SK-N-SH (cell line): ENCODE results near the gene ETFDH.

Experiments
- CTCF ChIP-seq: fragments of 200-600 bp; sonication (generic); IDR thresholded peaks from 2 replicates; pipeline ENCODE4 v1.6.1; 2017; ENCODE audit warnings: antibody characterized with exemption, mild to moderate bottlenecking, moderate library complexity
- EP300 ChIP-seq, 2 experiments: IDR thresholded peaks; 2 replicates each; pipeline versions ENCODE4 v1.4.0 to v1.6.1; 2012; ENCODE audit warnings: borderline replicate concordance in 1 of 2, low read depth in 1 of 2, low read length in 1 of 2
- GABPA ChIP-seq: IDR thresholded peaks from 2 replicates; pipeline ENCODE4 v1.4.0; 2012; ENCODE audit warnings: low read depth, mild to moderate bottlenecking
- RFX5 ChIP-seq: IDR thresholded peaks from 2 replicates; pipeline ENCODE4 v1.6.1; 2012; ENCODE audit warnings: mild to moderate bottlenecking, improper control_type of control experiment, low read length
- SIN3A ChIP-seq: IDR thresholded peaks from 2 replicates; pipeline ENCODE4 v1.6.1; 2012; ENCODE audit warnings: low read depth, mild to moderate bottlenecking, low read length, moderate library complexity, borderline replicate concordance
- TAF1 ChIP-seq: IDR thresholded peaks from 2 replicates; pipeline ENCODE4 v1.6.1; 2012; ENCODE audit warnings: low read depth, mild to moderate bottlenecking, low read length, moderate library complexity, borderline replicate concordance
- USF1 ChIP-seq: IDR thresholded peaks from 2 replicates; pipeline ENCODE4 v1.4.0; 2012; ENCODE audit warnings: low read depth, borderline replicate concordance

- TF ChIP-seq SIN3A (no peak), USF1 (no peak), TAF1 (no peak), EP300 (IDR thresholded peaks at IDR 0.05; ENCODE audit: borderline replicate concordance in 1 of 2, low read depth in 1 of 2, low read length in 1 of 2) (no peak), GABPA (no peak), RFX5 (no peak), CTCF (no peak)
Observed at GRCh38 chr4:158758142-158758541, 86.0 kb downstream of the ETFDH start.
